Keratinocyte (primary cell): ENCODE data around the gene GJD3. TPM values are rescaled to one million over a fixed set of nuclear protein-coding genes. Genes with fewer than 3 reads are reported as not detected.
"Not testable (repeated sequence)": the region's sequence is repeated elsewhere in the genome, so short reads cannot be mapped to it uniquely, and the experiment has no call there.

Experiments
- DNase-seq: peaks from one replicate; pipeline ENCODE4 v3.0.0-alpha.2; 2011; ENCODE audit warnings: low read depth, missing footprints, low spot score
- FAIRE-seq: peaks from 2 replicates; lab custom pipeline; 2011; peaks lifted over from hg19 to GRCh38; lab: Jason Lieb, UNC
- H2AFZ ChIP-seq: 2 replicates; pipeline ENCODE4 v1.6.0; 2012; ENCODE audit warnings: low read length, control low read depth, inconsistent platforms; ENCODE audit not compliant: control insufficient read depth
- H3K27ac ChIP-seq: 2 replicates; pipeline ENCODE4 v1.5.1; 2011; ENCODE audit warnings: low read length; ENCODE audit not compliant: control insufficient read depth, insufficient read depth
- H3K27me3 ChIP-seq: 3 replicates; pipeline ENCODE4 v1.6.0; 2011; ENCODE audit warnings: low read length; ENCODE audit not compliant: control insufficient read depth, insufficient read depth; ENCODE audit errors: extremely low read depth
- H3K36me3 ChIP-seq, 2 experiments: 2 replicates in 1 of 2; 3 replicates in 1 of 2; pipeline ENCODE4 v1.5.1; 2011; ENCODE audit warnings: low read length in 2 of 2, mild to moderate bottlenecking in 1 of 2; ENCODE audit not compliant: control insufficient read depth in 2 of 2, insufficient read depth in 2 of 2; ENCODE audit errors: extremely low read depth in 1 of 2
- H3K4me1 ChIP-seq: 3 replicates; pipeline ENCODE4 v1.5.1; 2011; ENCODE audit warnings: low read length; ENCODE audit not compliant: control insufficient read depth, insufficient read depth; ENCODE audit errors: extremely low read depth
- H3K4me2 ChIP-seq: 3 replicates; pipeline ENCODE4 v1.6.0; 2011; ENCODE audit warnings: low read depth, low read length; ENCODE audit not compliant: control insufficient read depth, insufficient read depth; ENCODE audit errors: extremely low read depth
- H3K4me3 ChIP-seq, 3 experiments: fragments of 200-600 bp in 1 of 3; sonication (generic) in 1 of 3; 2 replicates in 2 of 3; 3 replicates in 1 of 3; pipeline ENCODE4 v1.5.1; 2011 to 2016; ENCODE audit warnings: low read length in 3 of 3, mild to moderate bottlenecking in 3 of 3, control low read depth in 2 of 3, inconsistent platforms in 1 of 3, low read depth in 1 of 3, mixed read lengths in 1 of 3, mixed run types in 1 of 3, moderate library complexity in 1 of 3; ENCODE audit not compliant: control insufficient read depth in 2 of 3, insufficient read depth in 2 of 3; ENCODE audit errors: extremely low read depth in 1 of 3
- H3K79me2 ChIP-seq: 2 replicates; pipeline ENCODE4 v1.6.0; 2012; ENCODE audit warnings: low read length; ENCODE audit not compliant: control insufficient read depth, insufficient read depth
- H3K9ac ChIP-seq: 3 replicates; pipeline ENCODE4 v1.6.0; 2011; ENCODE audit warnings: low read length; ENCODE audit not compliant: control insufficient read depth, insufficient read depth; ENCODE audit errors: extremely low read depth
- H3K9me1 ChIP-seq: 3 replicates; pipeline ENCODE4 v1.6.0; 2011; ENCODE audit warnings: low read length; ENCODE audit not compliant: control insufficient read depth, insufficient read depth; ENCODE audit errors: extremely low read depth
- H3K9me3 ChIP-seq: 2 replicates; pipeline ENCODE4 v1.5.1; 2012; ENCODE audit warnings: low read depth, low read length; ENCODE audit not compliant: control insufficient read depth
- H4K20me1 ChIP-seq: 3 replicates; pipeline ENCODE4 v1.6.0; 2011; ENCODE audit warnings: low read length; ENCODE audit not compliant: control insufficient read depth, insufficient read depth; ENCODE audit errors: extremely low read depth
- EZH2 ChIP-seq: IDR thresholded peaks from one replicate; pipeline ENCODE4 v1.6.1; 2012; ENCODE audit warnings: inconsistent platforms, mild to moderate bottlenecking, low read length, moderate library complexity
- dilution Hi-C: fragments of 300-500 bp; cut with MboI; formaldehyde crosslinking; loops from one replicate; pipeline ENCODE4 v1.7.0; 2020; ENCODE audit warnings: low sequenced_read_pairs; ENCODE audit not compliant: extremely low pct_ligation_motif_present
- polyA plus RNA-seq, 5 experiments: library from polyadenylated mRNA; depleted of rRNA in 3 of 5; stranded (reverse) in 3 of 5; stranded (forward) in 1 of 5; unstranded in 1 of 5; fragments of >200 nt; gene quantifications; 1 replicate in 1 of 5; 2 replicates in 3 of 5; 3 replicates in 1 of 5; pipeline versions ENCODE4 v1.2.1 to v1.2.3, GENCODE V29; 2011 to 2012; ENCODE audit warnings: missing spikeins in 2 of 5, low read depth in 1 of 5, low replicate concordance in 1 of 5
- TF ChIP-seq, protein P1 (sequence below), 3 experiments: IDR thresholded peaks in 1 of 3; conservative IDR thresholded peaks in 1 of 3; optimal IDR thresholded peaks in 1 of 3; 2 replicates in 2 of 3; 3 replicates in 1 of 3; pipeline versions ENCODE3 to v1.5.1; 2011; ENCODE audit warnings: low read length in 3 of 3, mild to moderate bottlenecking in 3 of 3, moderate library complexity in 2 of 3, control low read depth in 1 of 3, inconsistent platforms in 1 of 3; ENCODE audit not compliant: insufficient read depth in 2 of 3; ENCODE audit errors: extremely low read depth in 1 of 3

GJD3 gene
- polyA plus RNA-seq, 1 donor (not counting 4 experiments of a cell fraction or from before 2014, with no cell fraction given) = not detected

- dilution Hi-C loops = no loop called here
- Histone ChIP-seq H3K27me3 (no peaks in the 10 kb centered on the region), H3K9me3 (no peaks in the 10 kb centered on the region), H3K9me1 (no peaks in the 10 kb centered on the region), H3K4me3 (no peak overlapping the region), H3K9ac (no peak overlapping the region), H2AFZ (no peak overlapping the region), H3K79me2 (no peaks in the 10 kb centered on the region), H3K36me3 (no peaks in the 10 kb centered on the region), H3K4me2 (no peak overlapping the region), H3K4me1 (peaks cover 3% of the 10 kb centered on the region), H3K27ac (no peak overlapping the region), H4K20me1 (no peaks in the 10 kb centered on the region)
- no peak for FAIRE-seq
- DNase-seq = no peak
- no peak for TF ChIP-seq EZH2
- TF ChIP-seq, protein P1, sequence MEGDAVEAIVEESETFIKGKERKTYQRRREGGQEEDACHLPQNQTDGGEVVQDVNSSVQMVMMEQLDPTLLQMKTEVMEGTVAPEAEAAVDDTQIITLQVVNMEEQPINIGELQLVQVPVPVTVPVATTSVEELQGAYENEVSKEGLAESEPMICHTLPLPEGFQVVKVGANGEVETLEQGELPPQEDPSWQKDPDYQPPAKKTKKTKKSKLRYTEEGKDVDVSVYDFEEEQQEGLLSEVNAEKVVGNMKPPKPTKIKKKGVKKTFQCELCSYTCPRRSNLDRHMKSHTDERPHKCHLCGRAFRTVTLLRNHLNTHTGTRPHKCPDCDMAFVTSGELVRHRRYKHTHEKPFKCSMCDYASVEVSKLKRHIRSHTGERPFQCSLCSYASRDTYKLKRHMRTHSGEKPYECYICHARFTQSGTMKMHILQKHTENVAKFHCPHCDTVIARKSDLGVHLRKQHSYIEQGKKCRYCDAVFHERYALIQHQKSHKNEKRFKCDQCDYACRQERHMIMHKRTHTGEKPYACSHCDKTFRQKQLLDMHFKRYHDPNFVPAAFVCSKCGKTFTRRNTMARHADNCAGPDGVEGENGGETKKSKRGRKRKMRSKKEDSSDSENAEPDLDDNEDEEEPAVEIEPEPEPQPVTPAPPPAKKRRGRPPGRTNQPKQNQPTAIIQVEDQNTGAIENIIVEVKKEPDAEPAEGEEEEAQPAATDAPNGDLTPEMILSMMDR (optimal IDR thresholded peaks at IDR 0.05 in 1 of 3, IDR thresholded peaks at IDR 0.05 in 1 of 3, conservative IDR thresholded peaks at IDR 0.05 in 1 of 3; ENCODE audit: extremely low read depth in 1 of 3, insufficient read depth in 2 of 3, low read length in 3 of 3) = no peak
Observed at GRCh38 chr17:40373324-40373723, 8.8 kb upstream of the GJD3 start.

- H3K27ac ChIP-seq, H3K27me3 ChIP-seq, H3K9ac ChIP-seq, dilution Hi-C loops, DNase-seq, H2AFZ ChIP-seq, H4K20me1 ChIP-seq, H3K9me1 ChIP-seq, H3K4me3 ChIP-seq, FAIRE-seq, H3K4me2 ChIP-seq, H3K9me3 ChIP-seq, H3K4me1 ChIP-seq, H3K36me3 ChIP-seq, H3K79me2 ChIP-seq: not testable (repeated sequence)
Observed at GRCh38 chr17:40372644-40373043, 8.1 kb upstream of the GJD3 start.

GRCh38 chr17:40372031-40372430 lies 7.5 kb upstream of the GJD3 start:
- Histone ChIP-seq H3K36me3 (no peaks in the 10 kb centered on the region), H3K4me1 (peaks cover 3% of the 10 kb centered on the region), H3K79me2 (no peaks in the 10 kb centered on the region), H3K9me1 (no peaks in the 10 kb centered on the region), H3K4me2 (no peak overlapping the region), H4K20me1 (no peaks in the 10 kb centered on the region), H3K27ac (no peak overlapping the region), H3K4me3 (no peak overlapping the region), H3K27me3 (no peaks in the 10 kb centered on the region), H2AFZ (no peak overlapping the region), H3K9ac (no peak overlapping the region), H3K9me3 (no peaks in the 10 kb centered on the region)
- FAIRE-seq (no peak), DNase-seq (no peak)
- TF ChIP-seq, protein P1 (optimal IDR thresholded peaks at IDR 0.05 in 1 of 3, IDR thresholded peaks at IDR 0.05 in 1 of 3, conservative IDR thresholded peaks at IDR 0.05 in 1 of 3; ENCODE audit: extremely low read depth in 1 of 3, insufficient read depth in 2 of 3, low read length in 3 of 3) = no peak
- no peak for TF ChIP-seq EZH2
- dilution Hi-C loops = no loop called here
